Ovary (tissue), 9 donors: Measurements from ENCODE around the gene DKKL1. TPM values are rescaled to one million over a fixed set of nuclear protein-coding genes. Genes with fewer than 3 reads are reported as not detected.

ENCODE experiments used
- DNase-seq, 5 donors: peaks; one replicate each; pipeline ENCODE4 v3.0.0-alpha.2; 2019 to 2020
- H3K27ac ChIP-seq, 2 donors: fragments of 200-600 bp; one replicate each; pipeline versions ENCODE4 v1.5.1 to v1.8.0; 2019 to 2022
- H3K27me3 ChIP-seq: fragments of 200-600 bp; one replicate; pipeline ENCODE4 v1.8.0; 2022
- H3K36me3 ChIP-seq: fragments of 200-600 bp; sonication (generic); one replicate; pipeline ENCODE4 v1.5.1; 2019
- H3K4me1 ChIP-seq: one replicate; pipeline ENCODE4 v1.8.1; 2013; ENCODE audit warnings: mild to moderate bottlenecking, moderate library complexity; ENCODE audit not compliant: insufficient read depth
- H3K4me3 ChIP-seq: fragments of 200-600 bp; sonication (generic); one replicate; pipeline ENCODE4 v1.5.1; 2017
- H3K9me3 ChIP-seq, 2 donors: fragments of 200-600 bp in 1 of 2; sonication (generic) in 1 of 2; one replicate each; pipeline versions ENCODE4 v1.5.1 to v1.8.1; 2013 to 2019; ENCODE audit warnings: mild to moderate bottlenecking in 1 of 2, moderate library complexity in 1 of 2
- CTCF ChIP-seq, 3 donors: fragments of 450-650 bp in 2 of 3; fragments of 200-600 bp in 1 of 3; IDR thresholded peaks; one replicate each; pipeline versions ENCODE4 v1.5.1 to v1.8.0; 2016 to 2022; ENCODE audit warnings: antibody characterized with exemption in 3 of 3, mild to moderate bottlenecking in 1 of 3
- EP300 ChIP-seq: sonication (generic); formaldehyde crosslinking; IDR thresholded peaks from one replicate; pipeline ENCODE4 v1.6.1; 2017; ENCODE audit warnings: antibody characterized with exemption
- POLR2A ChIP-seq: fragments of 450-650 bp; IDR thresholded peaks from one replicate; pipeline ENCODE4 v1.6.1; 2017; ENCODE audit warnings: antibody characterized with exemption, mild to moderate bottlenecking, moderate library complexity
- WGBS, 3 donors: extraction: QIAGEN DNeasy Blood & Tissue Kit in 1 of 3; methylation state at CpG; one replicate each; pipeline versions ENCODE4 v1.1.5 to v1.1.7; 2013 to 2017; 5-methylcytosine and 5-hydroxymethylcytosine counted together
- intact Hi-C, 4 donors: fragments of 100-400 bp; cut with DNase I; formaldehyde crosslinking; loops; one replicate each; pipeline versions ENCODE4 v1.11.0 to v1.15.1; 2022 to 2023
- polyA plus RNA-seq, 2 donors: library from polyadenylated mRNA; stranded (reverse); fragments of 200-250 nt in 1 of 2; fragments of 350-450 nt in 1 of 2; fragmentation: Illumina TruSeq in 1 of 2; extraction: RNeasy Lipid Tissue Mini Kit (QIAGEN cat#74804) in 1 of 2; gene quantifications; one replicate each; pipeline ENCODE4 v1.2.3, GENCODE V29; 2013 to 2014
- total RNA-seq, 7 donors: library from RNA; depleted of rRNA in 2 of 7; stranded (reverse); fragments of >200 nt in 2 of 7; fragmentation: NEBNext Ultra II Directional in 3 of 7; extraction: Animal tissue kit (Norgen Biotek cat#: 25700) in 3 of 7; gene quantifications; one replicate each; pipeline versions ENCODE4 v1.1.0 to v1.2.4, GENCODE V29; 2016 to 2023
- donor health status: DM: no; HTN: no; CAD: no; lungs with moderate emphysema.
- donor health status: DM: no; HTN: no; CAD: no.
- donor health status: Bipolar disorder and iron deficiency.
- donor health status: DM: yes; HTN: yes; CAD: no.
- donor health status: DM: no; HTN: no; CAD: no.
- donor health status: DM: yes; HTN: yes; CAD: no.

DKKL1 gene
- total and polyA plus RNA-seq, 9 donors, result 0.22 to 2.4 (median 1.1) TPM; not detected in 1

GRCh38 chr19:49340865-49341718 is 22.6 kb upstream of the DKKL1 start:
- peak in 2 of 5 donors; percentile 21 to 29 for DNase-seq
- intact Hi-C loops, result no loop called here
- Histone ChIP-seq H3K27ac (peak overlapping the region in 1 of 2 donors; percentile 93), H3K4me3 (no peak overlapping the region), H3K36me3 (no peaks in the 10 kb centered on the region), H3K27me3 (no peaks in the 10 kb centered on the region), H3K4me1 (peaks cover 8% of the 10 kb centered on the region), H3K9me3 (no peaks in the 10 kb centered on the region)
- WGBS, 3 donors, result 86 to 92% (median 91%) methylated on average over 11 of the region's 11 CpGs
- TF ChIP-seq EP300, result no peak
- no peak for TF ChIP-seq CTCF (IDR thresholded peaks at IDR 0.05)

GRCh38 chr19:49342291-49342721 is 21.4 kb upstream of the DKKL1 start:
- TF ChIP-seq POLR2A, result no peak
- TF ChIP-seq CTCF (IDR thresholded peaks at IDR 0.05), result no peak
- TF ChIP-seq EP300, result no peak
- Histone ChIP-seq H3K36me3 (no peaks in the 10 kb centered on the region), H3K4me3 (no peak overlapping the region), H3K27me3 (no peaks in the 10 kb centered on the region), H3K9me3 (no peaks in the 10 kb centered on the region), H3K4me1 (peaks cover 8% of the 10 kb centered on the region), H3K27ac (no peak overlapping the region)
- WGBS, 3 donors, result 95% methylated on average over 11 of the region's 11 CpGs
- DNase-seq, result peak in 3 of 5 donors; percentile 9 to 20 (median 18)
- intact Hi-C loops, result no loop called here

- peak in 3 of 5 donors; percentile 10 to 14 (median 14) for DNase-seq
- Histone ChIP-seq H3K36me3 (no peaks in the 10 kb centered on the region), H3K9me3 (no peaks in the 10 kb centered on the region), H3K27ac (no peak overlapping the region), H3K4me3 (no peak overlapping the region), H3K4me1 (peaks cover 8% of the 10 kb centered on the region), H3K27me3 (no peaks in the 10 kb centered on the region)
- TF ChIP-seq POLR2A (no peak), EP300 (no peak), CTCF (IDR thresholded peaks at IDR 0.05) (no peak)
- intact Hi-C loops, result no loop called here
- 92 to 98% (median 94%) methylated on average over 6 to 7 of the region's 7 CpGs for WGBS, 3 donors
Observed at GRCh38 chr19:49343123-49343522, 20.6 kb upstream of the DKKL1 start.

- Histone ChIP-seq H3K9me3 (no peaks in the 10 kb centered on the region), H3K4me3 (no peak overlapping the region), H3K4me1 (peaks cover 3% of the 10 kb centered on the region), H3K36me3 (no peaks in the 10 kb centered on the region), H3K27ac (no peak overlapping the region), H3K27me3 (no peaks in the 10 kb centered on the region)
- 72 to 73% (median 72%) methylated on average over 11 of the region's 11 CpGs for WGBS, 3 donors
- TF ChIP-seq POLR2A (no peak), CTCF (IDR thresholded peaks at IDR 0.05) (no peak), EP300 (no peak)
- intact Hi-C loops, result no loop called here
- peak in 1 of 5 donors; percentile 14 for DNase-seq
Observed at GRCh38 chr19:49344505-49345423, 18.9 kb upstream of the DKKL1 start.
